Testis (tissue), 5 donors: ENCODE data around the gene CSRP2. TPM values are rescaled to one million over a fixed set of nuclear protein-coding genes. Genes with fewer than 3 reads are reported as not detected.
A peak's percentile ranks its signal among the peaks of the same experiment; 100 is the strongest.

ENCODE experiments used
- DNase-seq: peaks from one replicate; pipeline ENCODE4 v3.0.0-alpha.2; 2019
- H3K27ac ChIP-seq, 2 donors: fragments of 200-600 bp; sonication (generic); one replicate each; pipeline ENCODE4 v1.5.1; 2019
- H3K27me3 ChIP-seq: fragments of 200-600 bp; sonication (generic); one replicate; pipeline ENCODE4 v1.5.1; 2019
- H3K36me3 ChIP-seq: fragments of 200-600 bp; sonication (generic); one replicate; pipeline ENCODE4 v1.5.1; 2017; ENCODE audit warnings: low read depth; ENCODE audit errors: missing control alignments
- H3K4me1 ChIP-seq: fragments of 200-600 bp; sonication (generic); one replicate; pipeline ENCODE4 v1.5.1; 2019
- H3K4me3 ChIP-seq, 2 donors: fragments of 200-600 bp; sonication (generic); one replicate each; pipeline ENCODE4 v1.5.1; 2017 to 2019
- H3K9me3 ChIP-seq: fragments of 200-600 bp; sonication (generic); one replicate; pipeline ENCODE4 v1.5.1; 2017
- CTCF ChIP-seq, 3 experiments: fragments of 450-650 bp in 2 of 3; fragments of 200-600 bp in 1 of 3; sonication (generic) in 1 of 3; IDR thresholded peaks; one replicate each; pipeline ENCODE4 v1.5.1; 2016 to 2019; ENCODE audit warnings: antibody characterized with exemption in 3 of 3, mild to moderate bottlenecking in 2 of 3, moderate library complexity in 1 of 3
- POLR2A ChIP-seq: fragments of 450-650 bp; IDR thresholded peaks from one replicate; pipeline ENCODE4 v1.6.1; 2017; ENCODE audit warnings: antibody characterized with exemption, mild to moderate bottlenecking, moderate library complexity
- WGBS, 2 donors: methylation state at CpG; one replicate each; pipeline ENCODE4 v1.1.5; 2018; 5-methylcytosine and 5-hydroxymethylcytosine counted together
- intact Hi-C: fragments of 100-400 bp; cut with DNase I; formaldehyde crosslinking; loops from one replicate; pipeline ENCODE4 v1.15.1; 2023; ENCODE audit warnings: low total_unique reads
- long read RNA-seq, 2 donors: transcript quantifications; one replicate each; lab custom pipeline, GENCODE V29; 2026
- polyA plus RNA-seq: library from polyadenylated mRNA; stranded (reverse); fragments of 350-450 nt; fragmentation: Illumina TruSeq; extraction: RNeasy Lipid Tissue Mini Kit (QIAGEN cat#74804); gene quantifications from one replicate; pipeline ENCODE4 v1.2.3, GENCODE V29; 2014; ENCODE audit warnings: low read depth, low replicate concordance; ENCODE audit not compliant: insufficient read depth
- total RNA-seq, 2 donors: library from RNA; depleted of rRNA; stranded (reverse); fragments of >200 nt; gene quantifications; one replicate each; pipeline ENCODE4 v1.2.3, GENCODE V29; 2016

CSRP2 gene
- total RNA-seq (10 to 100 TPM; 14.0 to 20.1 TPM), polyA plus RNA-seq (54.9 TPM)
- long read RNA-seq, donor 1, full-length matches to known transcripts, result 16 of 16 reads
- long read RNA-seq, donor 1, partial matches to known transcripts, result 0 of 16 reads
- long read RNA-seq, donor 1, other reads (novel, unspliced or antisense), result 0 of 16 reads
- long read RNA-seq, donor 2, transcript CSRP2-201 (6 exons, 943 nt), result major isoform, 6 of 8 reads
- long read RNA-seq, donor 2, partial matches to known transcripts, result 0 of 8 reads
- long read RNA-seq, donor 2, other reads (novel, unspliced or antisense), result 0 of 8 reads

GRCh38 chr12:76878899-76879709, at the start of gene CSRP2:
CSRP2 (minus strand) TSS chr12:76879019; CDS start chr12:76866260, 12,759 bp downstream.
- intact Hi-C loops, result no loop called here
- WGBS, 2 donors, result 2% methylated on average over 20 to 44 of the region's 71 CpGs
- peak; percentile 87 for DNase-seq
- TF ChIP-seq POLR2A (no peak), CTCF (IDR thresholded peaks at IDR 0.05) (no peak)
- H3K27ac ChIP-seq, result peak within 1 kb of the TSS; percentile 48 to 80
- H3K4me3 ChIP-seq, result peak within 1 kb of the TSS; percentile 69 to 70
- H3K4me1 ChIP-seq, result no peaks in the 10 kb centered on the region
- no peaks in the 10 kb centered on the region for H3K36me3 ChIP-seq
- no peaks in the 10 kb centered on the region for H3K9me3 ChIP-seq
- no peaks in the 10 kb centered on the region for H3K27me3 ChIP-seq

GRCh38 chr12:76927170-76927784, 48.5 kb upstream of the CSRP2 start:
- no peak overlapping the region for H3K27ac ChIP-seq
- peak; percentile 29 for DNase-seq
- 65 to 71% methylated on average over 2 of the region's 2 CpGs for WGBS, 2 donors
- TF ChIP-seq POLR2A (no peak), CTCF (IDR thresholded peaks at IDR 0.05) (peak in 1 of 3 experiments; percentile 27)
- no peak overlapping the region for H3K4me3 ChIP-seq
- H3K27me3 ChIP-seq, result no peaks in the 10 kb centered on the region
- intact Hi-C loops, result no loop called here
- H3K4me1 ChIP-seq, result no peaks in the 10 kb centered on the region
- H3K9me3 ChIP-seq, result no peaks in the 10 kb centered on the region
- no peaks in the 10 kb centered on the region for H3K36me3 ChIP-seq

- 62 to 84% methylated on average over 1 of the region's 1 CpG for WGBS, 2 donors
- Histone ChIP-seq H3K36me3 (no peaks in the 10 kb centered on the region), H3K27me3 (no peaks in the 10 kb centered on the region), H3K4me3 (no peak overlapping the region), H3K9me3 (no peaks in the 10 kb centered on the region), H3K27ac (no peak overlapping the region), H3K4me1 (no peaks in the 10 kb centered on the region)
- TF ChIP-seq CTCF (IDR thresholded peaks at IDR 0.05) (no peak), POLR2A (no peak)
- DNase-seq, result no peak
- intact Hi-C loops, result no loop called here
Measured at GRCh38 chr12:76925135-76925534, 46.3 kb upstream of the CSRP2 start.

GRCh38 chr12:76922866-76923265, 44.0 kb upstream of the CSRP2 start:
- intact Hi-C loops, result no loop called here
- 80 to 83% methylated on average over 2 of the region's 2 CpGs for WGBS, 2 donors
- DNase-seq, result no peak
- no peaks in the 10 kb centered on the region for H3K9me3 ChIP-seq
- TF ChIP-seq CTCF (IDR thresholded peaks at IDR 0.05) (no peak), POLR2A (no peak)
- no peak overlapping the region for H3K4me3 ChIP-seq
- H3K4me1 ChIP-seq, result no peaks in the 10 kb centered on the region
- H3K27ac ChIP-seq, result no peak overlapping the region
- no peaks in the 10 kb centered on the region for H3K36me3 ChIP-seq
- no peaks in the 10 kb centered on the region for H3K27me3 ChIP-seq
